ENCODE measurements around the gene FAT1.
"Not testable (repeated sequence)": the region's sequence is repeated elsewhere in the genome, so short reads cannot be mapped to it uniquely, and the experiment has no call there.

Gene FAT1

DNA sequence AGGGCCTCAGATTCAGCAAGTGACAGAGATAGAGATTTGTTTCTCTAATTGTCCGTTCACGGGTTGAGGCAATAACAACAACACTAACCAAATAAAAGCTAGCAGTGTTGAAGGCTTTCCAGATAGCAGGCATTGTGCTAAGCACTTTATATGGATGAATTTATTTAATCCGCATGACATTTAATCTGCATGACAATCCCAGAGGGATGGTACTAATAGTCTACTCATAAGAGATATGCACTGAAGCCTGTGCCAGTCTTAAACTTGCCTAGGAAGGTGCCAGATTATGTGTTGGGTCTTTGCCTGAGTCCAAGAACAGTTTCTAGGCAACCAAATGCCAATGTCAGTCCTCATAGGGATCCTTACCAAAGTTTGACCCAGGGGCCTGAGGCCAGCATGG lies 37.7 kb upstream of the FAT1 start:
- no peak for DNase-seq (ENCODE audit: insufficient read length)
- TF ChIP-seq TAF1 (IDR thresholded peaks at IDR 0.05; ENCODE audit: borderline replicate concordance, low read depth, low read length) (no peak), POLR2A (IDR thresholded peaks at IDR 0.05; ENCODE audit: low read depth, low read length) (no peak), POLR2AphosphoS5 (IDR thresholded peaks at IDR 0.05; ENCODE audit: low read depth, low read length) (no peak)
- no peak for FAIRE-seq

GRCh38 chr4:186760576-186760975 lies 36.9 kb upstream of the FAT1 start:
- FAIRE-seq = no peak
- no peak for DNase-seq (ENCODE audit: insufficient read length)
- TF ChIP-seq TAF1 (IDR thresholded peaks at IDR 0.05; ENCODE audit: borderline replicate concordance, low read depth, low read length) (no peak), POLR2AphosphoS5 (IDR thresholded peaks at IDR 0.05; ENCODE audit: low read depth, low read length) (no peak), POLR2A (IDR thresholded peaks at IDR 0.05; ENCODE audit: low read depth, low read length) (no peak)

- FAIRE-seq (no peak), DNase-seq (ENCODE audit: insufficient read length) (no peak)
- TF ChIP-seq TAF1 (IDR thresholded peaks at IDR 0.05; ENCODE audit: borderline replicate concordance, low read depth, low read length) = no peak
- no peak for TF ChIP-seq POLR2A (IDR thresholded peaks at IDR 0.05; ENCODE audit: low read depth, low read length)
- TF ChIP-seq POLR2AphosphoS5 (IDR thresholded peaks at IDR 0.05; ENCODE audit: low read depth, low read length) = no peak
Observed at GRCh38 chr4:186759990-186760389, 36.3 kb upstream of the FAT1 start.

GRCh38 chr4:186758929-186759682 lies 35.5 kb upstream of the FAT1 start:
- no peak for DNase-seq (ENCODE audit: insufficient read length)
- FAIRE-seq = no peak
- TF ChIP-seq POLR2AphosphoS5 (IDR thresholded peaks at IDR 0.05; ENCODE audit: low read depth, low read length) (no peak), POLR2A (IDR thresholded peaks at IDR 0.05; ENCODE audit: low read depth, low read length) (no peak), TAF1 (IDR thresholded peaks at IDR 0.05; ENCODE audit: borderline replicate concordance, low read depth, low read length) (no peak)

- FAIRE-seq = no peak
- no peak for DNase-seq (ENCODE audit: insufficient read length)
Observed at GRCh38 chr4:186757696-186758355, 34.2 kb upstream of the FAT1 start.

GRCh38 chr4:186756550-186756949 lies 32.9 kb upstream of the FAT1 start:
- not testable (repeated sequence) for DNase-seq (ENCODE audit: insufficient read length); FAIRE-seq

More at GRCh38 chr4:186757696-186758355, 34.2 kb upstream of the FAT1 start:
- TF ChIP-seq POLR2AphosphoS5 (IDR thresholded peaks at IDR 0.05; ENCODE audit: low read depth, low read length) = no peak
- TF ChIP-seq POLR2A (IDR thresholded peaks at IDR 0.05; ENCODE audit: low read depth, low read length) = no peak
- no peak for TF ChIP-seq TAF1 (IDR thresholded peaks at IDR 0.05; ENCODE audit: borderline replicate concordance, low read depth, low read length)

DNA sequence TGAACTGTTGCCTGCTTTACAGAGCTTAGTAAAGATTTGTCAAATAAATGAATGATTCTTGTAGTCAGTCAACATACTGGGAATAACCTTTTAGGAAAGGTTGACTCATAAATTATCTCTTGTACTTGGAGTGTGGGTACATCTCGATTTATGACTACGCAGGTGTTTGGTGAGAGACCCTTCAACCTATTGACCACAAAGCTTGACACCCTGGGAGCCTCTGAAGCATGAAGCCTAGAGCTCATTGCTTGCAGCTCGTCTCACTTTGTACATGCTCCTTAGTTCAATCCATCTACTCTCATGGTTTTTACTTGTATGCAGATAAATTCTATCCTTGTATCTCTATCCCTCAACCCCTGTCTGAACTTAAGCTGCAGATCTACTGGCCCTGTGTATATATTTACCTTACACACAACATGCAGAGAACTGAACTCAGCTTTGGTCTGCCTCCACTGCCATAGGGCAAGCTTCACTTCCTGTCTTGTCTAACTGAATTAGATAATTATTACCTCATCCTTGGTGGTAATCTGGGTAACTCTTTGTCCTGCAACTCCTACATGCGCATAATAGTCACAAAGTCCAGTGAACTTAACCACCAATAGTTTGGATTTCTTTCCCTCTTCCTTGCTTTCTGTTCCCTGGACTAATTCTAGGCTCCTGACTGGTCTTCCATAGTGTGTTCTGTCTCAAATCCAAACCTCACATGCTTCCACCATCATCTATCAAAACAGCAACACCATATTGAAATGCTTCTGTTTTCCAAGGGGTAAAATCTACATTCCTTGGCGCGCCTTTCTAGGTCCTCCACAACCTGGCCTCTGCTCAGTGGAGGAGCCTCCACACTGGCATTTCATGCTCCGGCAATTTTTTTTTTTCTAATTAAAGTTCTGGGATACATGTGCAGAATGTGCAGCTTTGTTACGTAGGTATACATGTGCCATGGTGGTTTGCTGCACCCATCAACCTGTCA lies 32.2 kb upstream of the FAT1 start:
- FAIRE-seq (no peak), DNase-seq (ENCODE audit: insufficient read length) (no peak)

DNA sequence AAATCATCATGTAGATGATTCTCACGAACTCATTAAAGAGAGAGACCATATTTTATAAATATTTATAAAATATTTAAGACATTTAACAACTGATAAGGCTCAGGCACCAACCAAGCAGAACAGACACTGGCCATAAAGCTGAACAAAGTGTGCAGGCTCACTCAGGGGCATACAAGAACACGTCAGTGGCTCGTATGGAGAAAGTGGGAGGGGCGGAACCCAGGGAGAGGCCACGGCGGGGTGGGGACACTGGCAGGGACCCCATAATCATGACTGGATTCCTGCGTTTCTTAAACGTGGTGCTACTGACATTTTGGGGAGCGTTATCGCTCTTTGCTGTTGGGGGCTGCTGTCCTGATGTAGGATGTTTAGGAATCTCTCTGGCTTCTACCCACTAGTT lies 31.3 kb upstream of the FAT1 start:
- FAIRE-seq (no peak), DNase-seq (ENCODE audit: insufficient read length) (no peak)
- TF ChIP-seq TAF1 (IDR thresholded peaks at IDR 0.05; ENCODE audit: borderline replicate concordance, low read depth, low read length) (no peak), POLR2A (IDR thresholded peaks at IDR 0.05; ENCODE audit: low read depth, low read length) (no peak), POLR2AphosphoS5 (IDR thresholded peaks at IDR 0.05; ENCODE audit: low read depth, low read length) (no peak)

More for the DNA sequence above, 32.2 kb upstream of the FAT1 start:
- TF ChIP-seq POLR2A (IDR thresholded peaks at IDR 0.05; ENCODE audit: low read depth, low read length) (no peak), TAF1 (IDR thresholded peaks at IDR 0.05; ENCODE audit: borderline replicate concordance, low read depth, low read length) (no peak), POLR2AphosphoS5 (IDR thresholded peaks at IDR 0.05; ENCODE audit: low read depth, low read length) (no peak)

DNA sequence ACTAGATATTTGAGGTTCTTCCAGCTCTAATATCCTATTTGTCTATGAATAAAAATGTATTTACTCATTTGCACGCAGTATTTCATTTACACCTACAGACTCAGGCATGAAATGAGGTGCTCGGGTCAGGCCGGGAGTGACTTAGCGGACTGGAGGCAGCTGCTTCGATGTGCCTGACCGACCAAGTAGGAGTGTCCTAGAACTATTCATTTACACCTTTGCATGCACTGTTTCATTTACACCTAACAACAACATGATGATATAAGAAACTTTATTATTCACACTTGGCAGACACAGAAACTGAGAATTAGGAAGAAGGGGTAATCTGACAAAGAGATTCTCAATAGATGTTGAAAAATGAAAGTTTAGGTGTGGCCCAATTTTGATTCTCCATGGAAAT lies 28.7 kb upstream of the FAT1 start:
- TF ChIP-seq POLR2A (IDR thresholded peaks at IDR 0.05; ENCODE audit: low read depth, low read length) = no peak
- no peak for TF ChIP-seq POLR2AphosphoS5 (IDR thresholded peaks at IDR 0.05; ENCODE audit: low read depth, low read length)
- no peak for TF ChIP-seq TAF1 (IDR thresholded peaks at IDR 0.05; ENCODE audit: borderline replicate concordance, low read depth, low read length)
- FAIRE-seq = no peak
- no peak for DNase-seq (ENCODE audit: insufficient read length)

DNA sequence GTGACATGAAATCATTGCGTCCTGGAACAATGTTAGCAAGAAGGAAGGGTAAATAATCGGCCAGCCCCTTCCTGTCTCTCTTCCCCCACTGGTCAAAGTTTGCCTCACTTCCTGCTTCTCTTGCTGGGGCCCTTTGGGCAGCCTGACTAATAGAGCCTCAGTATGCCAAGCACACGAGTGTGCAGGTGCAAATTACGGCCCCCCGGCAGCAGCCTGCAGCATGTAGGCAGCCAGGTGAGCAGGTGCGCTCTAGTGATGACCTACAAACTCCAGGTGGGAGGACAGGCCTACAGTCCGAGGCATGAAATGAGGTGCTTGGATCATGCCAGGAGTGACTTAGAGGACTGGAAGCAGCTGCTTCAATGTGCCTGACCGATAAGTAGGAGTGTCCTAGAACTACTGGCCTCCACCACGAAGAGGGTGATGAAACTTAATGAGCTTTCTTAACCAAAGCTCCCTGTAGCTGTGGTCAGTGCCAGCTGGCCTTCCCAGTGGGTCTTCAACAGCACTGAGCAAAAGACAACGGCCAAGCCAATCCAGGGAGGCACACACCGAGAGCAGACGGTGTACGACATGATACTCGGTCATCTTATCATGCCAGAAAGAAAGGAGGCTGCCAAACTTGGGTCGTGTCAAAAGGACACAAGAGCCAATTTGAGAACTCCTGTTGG lies 26.1 kb upstream of the FAT1 start:
- DNase-seq (ENCODE audit: insufficient read length) = no peak
- no peak for FAIRE-seq
- TF ChIP-seq POLR2AphosphoS5 (IDR thresholded peaks at IDR 0.05; ENCODE audit: low read depth, low read length) (no peak), POLR2A (IDR thresholded peaks at IDR 0.05; ENCODE audit: low read depth, low read length) (no peak), TAF1 (IDR thresholded peaks at IDR 0.05; ENCODE audit: borderline replicate concordance, low read depth, low read length) (no peak)

DNA sequence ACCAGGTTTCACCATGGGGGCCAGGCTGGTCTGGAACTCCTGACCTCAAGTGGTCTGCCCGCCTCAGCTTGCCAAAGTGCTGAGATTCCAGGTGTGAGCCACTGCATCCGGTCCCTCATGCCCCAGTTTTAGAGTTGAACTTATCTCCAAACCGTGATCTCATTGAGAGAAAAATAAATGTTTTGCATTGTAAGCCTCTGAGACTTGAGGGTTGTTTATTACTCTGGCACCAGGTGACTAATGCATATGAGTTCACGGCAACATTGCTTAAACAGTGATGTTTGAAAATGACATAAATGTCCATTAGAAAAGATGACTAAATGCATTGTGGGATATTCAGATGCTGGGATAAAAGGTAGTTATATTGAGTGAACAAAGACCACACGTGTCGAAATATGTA lies 22.9 kb upstream of the FAT1 start:
- no peak for DNase-seq (ENCODE audit: insufficient read length)
- TF ChIP-seq POLR2A (IDR thresholded peaks at IDR 0.05; ENCODE audit: low read depth, low read length) = no peak
- no peak for TF ChIP-seq POLR2AphosphoS5 (IDR thresholded peaks at IDR 0.05; ENCODE audit: low read depth, low read length)
- TF ChIP-seq TAF1 (IDR thresholded peaks at IDR 0.05; ENCODE audit: borderline replicate concordance, low read depth, low read length) = no peak
- no peak for FAIRE-seq
